ENCODE data around the gene RHOF.

The RHOF gene

GRCh38 chr12:121789800-121790728 lies 3.4 kb downstream of the RHOF start:
- Histone ChIP-seq H3K18ac (ENCODE audit: low read length) (no peak overlapping the region), H2BK12ac (ENCODE audit: low read length) (no peak overlapping the region), H3K9me3 (ENCODE audit: insufficient read depth, low read depth, low read length) (peaks cover 3% of the 10 kb centered on the region), H4K8ac (ENCODE audit: low read depth, low read length) (no peak overlapping the region), H3K4ac (ENCODE audit: low read depth, low read length) (no peak overlapping the region), H3K36me3 (ENCODE audit: control insufficient read depth in 1 of 2, insufficient read depth in 2 of 2, low read length in 2 of 2) (peaks cover under 1 to 1% of the 10 kb centered on the region in 2 experiments), H3K23ac (ENCODE audit: low read length) (no peak overlapping the region), H2AFZ (ENCODE audit: insufficient read depth, low read length, poor library complexity) (no peak overlapping the region), H3K27ac (ENCODE audit: low read depth, low read length) (no peak overlapping the region), H3K79me1 (ENCODE audit: low read length) (peaks cover 15% of the 10 kb centered on the region), H2BK120ac (ENCODE audit: insufficient read depth, low read length, poor library complexity) (no peak overlapping the region), H3K27me3 (ENCODE audit: insufficient read depth, low read length) (no peaks in the 10 kb centered on the region), H3K4me2 (ENCODE audit: low read length) (no peak overlapping the region), H3K9ac (ENCODE audit: low read length) (no peak overlapping the region), H2BK5ac (ENCODE audit: low read depth, low read length, poor library complexity) (no peak overlapping the region), H3K14ac (ENCODE audit: low read length) (no peak overlapping the region), H3K4me3 (ENCODE audit: low read depth, low read length) (no peak overlapping the region), H2AK5ac (ENCODE audit: low read length) (no peak overlapping the region), H4K91ac (ENCODE audit: low read depth, low read length) (no peak overlapping the region), H3K79me2 (ENCODE audit: control insufficient read depth, insufficient read depth, low read length, poor library complexity) (peaks cover 2% of the 10 kb centered on the region), H4K12ac (ENCODE audit: low read depth, low read length) (peak overlapping the region; percentile 33), H3K4me1 (ENCODE audit: control insufficient read depth in 1 of 2, insufficient read depth in 2 of 2, low read length in 2 of 2) (peaks cover 25 to 28% of the 10 kb centered on the region in 2 experiments)
- WGBS (ENCODE audit: extremely low coverage, insufficient coverage, insufficient read length), result no CpG with 5 or more reads among the region's 28 CpGs
- DNase-seq, result peak; percentile 67 to 71

GRCh38 chr12:121789233-121789781 lies 4.2 kb downstream of the RHOF start:
- Histone ChIP-seq H4K91ac (ENCODE audit: low read depth, low read length) (no peak overlapping the region), H3K4me3 (ENCODE audit: low read depth, low read length) (no peak overlapping the region), H4K8ac (ENCODE audit: low read depth, low read length) (no peak overlapping the region), H3K27me3 (ENCODE audit: insufficient read depth, low read length) (no peaks in the 10 kb centered on the region), H3K36me3 (ENCODE audit: control insufficient read depth in 1 of 2, insufficient read depth in 2 of 2, low read length in 2 of 2) (no peaks in the 10 kb centered on the region), H3K79me2 (ENCODE audit: control insufficient read depth, insufficient read depth, low read length, poor library complexity) (peaks cover 2% of the 10 kb centered on the region), H3K79me1 (ENCODE audit: low read length) (peaks cover 10% of the 10 kb centered on the region), H3K9me3 (ENCODE audit: insufficient read depth, low read depth, low read length) (peaks cover 3% of the 10 kb centered on the region), H3K4ac (ENCODE audit: low read depth, low read length) (no peak overlapping the region), H2AK5ac (ENCODE audit: low read length) (no peak overlapping the region), H4K12ac (ENCODE audit: low read depth, low read length) (no peak overlapping the region), H2AFZ (ENCODE audit: insufficient read depth, low read length, poor library complexity) (no peak overlapping the region), H3K27ac (ENCODE audit: low read depth, low read length) (no peak overlapping the region), H2BK120ac (ENCODE audit: insufficient read depth, low read length, poor library complexity) (no peak overlapping the region), H3K9ac (ENCODE audit: low read length) (no peak overlapping the region), H3K14ac (ENCODE audit: low read length) (no peak overlapping the region), H3K18ac (ENCODE audit: low read length) (no peak overlapping the region), H3K4me1 (ENCODE audit: control insufficient read depth in 1 of 2, insufficient read depth in 2 of 2, low read length in 2 of 2) (peaks cover 20 to 22% of the 10 kb centered on the region in 2 experiments), H2BK5ac (ENCODE audit: low read depth, low read length, poor library complexity) (no peak overlapping the region), H2BK12ac (ENCODE audit: low read length) (no peak overlapping the region), H3K23ac (ENCODE audit: low read length) (no peak overlapping the region), H3K4me2 (ENCODE audit: low read length) (no peak overlapping the region)
- WGBS (ENCODE audit: extremely low coverage, insufficient coverage, insufficient read length), result no CpG with 5 or more reads among the region's 13 CpGs
- DNase-seq, result no peak

GRCh38 chr12:121788176-121788818 lies 5.2 kb downstream of the RHOF start:
- H3K9me3 ChIP-seq (ENCODE audit: insufficient read depth, low read depth, low read length), result peaks cover 3% of the 10 kb centered on the region
- H3K18ac ChIP-seq (ENCODE audit: low read length), result no peak overlapping the region
- no peak overlapping the region for H2BK12ac ChIP-seq (ENCODE audit: low read length)
- H2BK120ac ChIP-seq (ENCODE audit: insufficient read depth, low read length, poor library complexity), result no peak overlapping the region
- no peak overlapping the region for H3K4me3 ChIP-seq (ENCODE audit: low read depth, low read length)
- no peak overlapping the region for H3K23ac ChIP-seq (ENCODE audit: low read length)
- WGBS (ENCODE audit: extremely low coverage, insufficient coverage, insufficient read length), result no CpG with 5 or more reads among the region's 7 CpGs
- H3K4ac ChIP-seq (ENCODE audit: low read depth, low read length), result no peak overlapping the region
- H3K9ac ChIP-seq (ENCODE audit: low read length), result no peak overlapping the region
- DNase-seq, result no peak
- H3K79me2 ChIP-seq (ENCODE audit: control insufficient read depth, insufficient read depth, low read length, poor library complexity), result no peaks in the 10 kb centered on the region
- H4K8ac ChIP-seq (ENCODE audit: low read depth, low read length), result no peak overlapping the region
- H3K27ac ChIP-seq (ENCODE audit: low read depth, low read length), result no peak overlapping the region
- no peak overlapping the region for H2AFZ ChIP-seq (ENCODE audit: insufficient read depth, low read length, poor library complexity)
- H3K4me2 ChIP-seq (ENCODE audit: low read length), result no peak overlapping the region
- no peak overlapping the region for H4K91ac ChIP-seq (ENCODE audit: low read depth, low read length)
- H2BK5ac ChIP-seq (ENCODE audit: low read depth, low read length, poor library complexity), result no peak overlapping the region
- H2AK5ac ChIP-seq (ENCODE audit: low read length), result no peak overlapping the region
- H3K27me3 ChIP-seq (ENCODE audit: insufficient read depth, low read length), result no peaks in the 10 kb centered on the region
- H3K4me1 ChIP-seq (ENCODE audit: control insufficient read depth in 1 of 2, insufficient read depth in 2 of 2, low read length in 2 of 2), result peaks cover 13 to 15% of the 10 kb centered on the region in 2 experiments
- no peak overlapping the region for H4K12ac ChIP-seq (ENCODE audit: low read depth, low read length)
- H3K14ac ChIP-seq (ENCODE audit: low read length), result no peak overlapping the region
- H3K36me3 ChIP-seq (ENCODE audit: control insufficient read depth in 1 of 2, insufficient read depth in 2 of 2, low read length in 2 of 2), result no peaks in the 10 kb centered on the region
- H3K79me1 ChIP-seq (ENCODE audit: low read length), result peaks cover 3% of the 10 kb centered on the region

GRCh38 chr12:121787063-121788025 lies 6.1 kb downstream of the RHOF start:
- Histone ChIP-seq H4K8ac (ENCODE audit: low read depth, low read length) (no peak overlapping the region), H3K14ac (ENCODE audit: low read length) (no peak overlapping the region), H3K4me2 (ENCODE audit: low read length) (no peak overlapping the region), H2BK120ac (ENCODE audit: insufficient read depth, low read length, poor library complexity) (no peak overlapping the region), H3K27me3 (ENCODE audit: insufficient read depth, low read length) (no peaks in the 10 kb centered on the region), H3K9ac (ENCODE audit: low read length) (no peak overlapping the region), H3K27ac (ENCODE audit: low read depth, low read length) (no peak overlapping the region), H4K91ac (ENCODE audit: low read depth, low read length) (no peak overlapping the region), H3K4ac (ENCODE audit: low read depth, low read length) (no peak overlapping the region), H2AK5ac (ENCODE audit: low read length) (no peak overlapping the region), H3K4me3 (ENCODE audit: low read depth, low read length) (no peak overlapping the region), H2BK12ac (ENCODE audit: low read length) (no peak overlapping the region), H3K9me3 (ENCODE audit: insufficient read depth, low read depth, low read length) (peaks cover 3% of the 10 kb centered on the region), H3K79me2 (ENCODE audit: control insufficient read depth, insufficient read depth, low read length, poor library complexity) (no peaks in the 10 kb centered on the region), H3K79me1 (ENCODE audit: low read length) (no peaks in the 10 kb centered on the region), H3K18ac (ENCODE audit: low read length) (no peak overlapping the region), H3K23ac (ENCODE audit: low read length) (no peak overlapping the region), H2AFZ (ENCODE audit: insufficient read depth, low read length, poor library complexity) (no peak overlapping the region), H2BK5ac (ENCODE audit: low read depth, low read length, poor library complexity) (no peak overlapping the region), H3K36me3 (ENCODE audit: control insufficient read depth in 1 of 2, insufficient read depth in 2 of 2, low read length in 2 of 2) (no peaks in the 10 kb centered on the region), H3K4me1 (ENCODE audit: control insufficient read depth in 1 of 2, insufficient read depth in 2 of 2, low read length in 2 of 2) (peaks cover 4 to 14% of the 10 kb centered on the region in 2 experiments), H4K12ac (ENCODE audit: low read depth, low read length) (no peak overlapping the region)
- no peak for DNase-seq
- WGBS (ENCODE audit: extremely low coverage, insufficient coverage, insufficient read length), result no CpG with 5 or more reads among the region's 17 CpGs

Measured in trophoblast cell (in vitro differentiated cells and primary cell).